RCC 7860 (cell line): Measurements from ENCODE around the gene ASGR1.

ENCODE experiments used
- DNase-seq: peaks from one replicate; pipeline ENCODE4 v3.0.0-alpha.2; 2015; ENCODE audit warnings: low spot score
- FAIRE-seq: peaks from 2 replicates; lab custom pipeline; 2012; peaks lifted over from hg19 to GRCh38; lab: Jason Lieb, UNC

Gene ASGR1, protein sequence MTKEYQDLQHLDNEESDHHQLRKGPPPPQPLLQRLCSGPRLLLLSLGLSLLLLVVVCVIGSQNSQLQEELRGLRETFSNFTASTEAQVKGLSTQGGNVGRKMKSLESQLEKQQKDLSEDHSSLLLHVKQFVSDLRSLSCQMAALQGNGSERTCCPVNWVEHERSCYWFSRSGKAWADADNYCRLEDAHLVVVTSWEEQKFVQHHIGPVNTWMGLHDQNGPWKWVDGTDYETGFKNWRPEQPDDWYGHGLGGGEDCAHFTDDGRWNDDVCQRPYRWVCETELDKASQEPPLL

DNA sequence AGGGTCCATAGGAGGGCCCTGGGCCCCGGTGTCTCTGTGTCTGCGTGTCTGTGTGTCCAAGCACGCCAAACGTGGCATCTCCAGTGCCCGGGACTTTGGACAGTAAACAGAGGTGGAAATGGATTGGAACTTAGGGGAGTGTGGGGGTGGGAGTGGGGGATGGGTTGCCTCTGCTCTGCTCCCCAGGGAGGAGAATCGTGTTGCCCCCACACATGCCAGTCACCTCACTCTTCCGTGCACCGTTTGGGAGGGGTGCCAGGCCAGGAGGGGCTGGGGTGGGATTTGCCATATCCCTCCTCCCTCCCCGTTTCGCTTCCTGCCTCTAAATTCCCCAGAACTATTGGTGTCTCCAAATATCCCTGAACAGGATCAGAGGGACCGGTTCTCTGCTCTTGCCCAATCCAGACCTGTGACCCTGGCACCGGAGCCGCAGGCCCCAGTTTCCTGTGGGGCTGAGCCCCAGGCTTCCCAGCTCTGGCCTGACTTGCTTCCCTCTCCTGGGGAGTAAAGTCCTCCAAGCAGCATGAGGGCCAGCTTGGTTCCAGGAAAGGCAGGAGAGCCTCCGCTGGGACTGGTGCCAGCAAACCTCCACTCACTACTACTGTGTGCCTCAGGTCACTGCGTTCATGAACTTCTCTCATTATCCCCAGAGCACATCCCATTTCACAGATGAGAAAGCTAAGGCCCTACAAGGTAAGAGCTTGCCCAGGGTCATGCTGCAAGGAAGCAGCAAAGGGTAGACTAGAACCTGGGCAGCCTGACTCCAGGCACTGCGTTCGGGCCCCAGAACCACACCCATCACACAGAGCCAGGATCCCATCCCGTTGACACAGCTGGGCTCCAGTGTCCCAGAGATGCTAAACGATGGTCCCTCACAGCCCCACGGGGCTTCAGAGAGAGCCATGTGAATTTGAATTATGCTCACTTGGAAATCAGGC, at the start of gene ASGR1:
Gene ASGR1, minus strand, starts transcription at position 54 of the 938 bp plus-strand sequence. CDS start 807 bp downstream, outside the sequence.
- DNase-seq (no peak), FAIRE-seq (no peak)

DNA sequence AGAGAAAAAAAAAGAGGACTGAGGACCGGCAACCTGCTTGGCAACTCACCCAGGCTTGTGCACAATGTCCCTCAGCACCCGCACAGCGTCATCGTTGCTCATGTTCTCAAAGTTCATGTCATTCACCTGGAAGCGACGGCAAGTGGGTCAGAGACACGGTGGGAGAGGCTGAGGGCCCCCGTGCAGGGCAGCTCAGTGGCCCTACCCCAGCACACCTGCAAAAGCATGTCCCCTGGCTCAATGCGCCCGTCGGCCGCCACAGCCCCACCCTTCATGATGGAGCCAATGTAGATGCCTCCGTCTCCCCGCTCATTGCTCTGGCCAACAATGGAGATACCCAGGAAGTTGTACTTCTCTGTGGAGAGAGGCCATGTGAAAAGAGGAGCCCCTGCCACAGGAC, 49.8 kb upstream of the ASGR1 start:
- FAIRE-seq (no peak), DNase-seq (no peak)

- FAIRE-seq (no peak), DNase-seq (no peak)
These were observed 47.8 kb upstream of the ASGR1 start for GRCh38 chr17:7226721-7227710.

DNA sequence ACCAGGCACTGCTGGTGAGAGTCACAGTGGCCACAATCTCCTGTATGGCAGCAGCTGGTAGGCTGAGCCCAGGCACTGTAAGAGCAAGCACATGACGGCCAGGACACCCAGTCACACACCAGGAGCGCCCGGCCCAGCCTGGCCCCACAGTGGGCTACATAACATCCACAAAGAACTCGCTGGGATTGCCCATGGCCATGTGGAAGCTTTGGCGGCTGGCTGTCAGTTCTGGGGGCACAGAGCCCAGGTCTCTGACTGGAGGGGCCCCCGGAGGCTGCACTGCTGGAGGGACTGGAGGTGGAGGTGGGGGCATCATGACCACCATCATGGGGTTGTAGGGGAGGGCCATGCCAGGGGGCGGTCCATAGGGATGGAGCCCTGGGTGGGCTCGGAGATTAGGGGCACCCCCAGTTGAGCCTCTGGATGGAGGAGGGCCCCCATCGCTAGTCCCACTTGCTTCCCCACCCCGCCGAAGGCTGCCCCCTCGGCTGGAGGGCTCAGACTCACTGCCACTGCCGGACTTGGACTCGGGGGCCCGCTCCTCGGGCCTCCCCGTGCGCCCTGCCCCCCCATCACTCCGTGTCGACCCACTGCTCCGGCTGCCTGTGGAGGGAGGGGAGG, 46.7 kb upstream of the ASGR1 start:
- FAIRE-seq (no peak), DNase-seq (no peak)

- no peak for FAIRE-seq
These were observed 45.5 kb upstream of the ASGR1 start for GRCh38 chr17:7224661-7225111.

GRCh38 chr17:7224110-7224509, 44.9 kb upstream of the ASGR1 start:
- DNase-seq (no peak), FAIRE-seq (no peak)

More at GRCh38 chr17:7224661-7225111, 45.5 kb upstream of the ASGR1 start:
- no peak for DNase-seq

DNA sequence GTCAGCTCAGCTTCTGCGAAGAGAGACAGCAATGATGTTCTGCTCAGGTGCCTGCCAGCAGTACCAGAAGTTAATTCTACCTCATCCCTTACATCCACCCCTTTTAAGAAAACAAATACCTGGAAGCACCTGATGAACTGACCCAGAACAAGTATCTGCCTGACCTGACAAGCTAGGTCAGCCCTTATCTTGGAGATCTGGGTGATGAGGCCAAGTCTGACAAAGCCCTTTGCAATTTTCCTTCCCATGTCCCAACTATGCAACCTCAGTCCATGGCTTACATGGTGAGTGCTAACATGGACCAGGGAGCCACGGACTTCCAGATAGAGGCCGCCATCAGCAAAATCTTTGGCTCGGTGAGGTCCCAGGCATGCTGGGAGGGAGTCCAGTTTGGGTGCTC, 44.2 kb upstream of the ASGR1 start:
- DNase-seq (no peak), FAIRE-seq (no peak)

DNA sequence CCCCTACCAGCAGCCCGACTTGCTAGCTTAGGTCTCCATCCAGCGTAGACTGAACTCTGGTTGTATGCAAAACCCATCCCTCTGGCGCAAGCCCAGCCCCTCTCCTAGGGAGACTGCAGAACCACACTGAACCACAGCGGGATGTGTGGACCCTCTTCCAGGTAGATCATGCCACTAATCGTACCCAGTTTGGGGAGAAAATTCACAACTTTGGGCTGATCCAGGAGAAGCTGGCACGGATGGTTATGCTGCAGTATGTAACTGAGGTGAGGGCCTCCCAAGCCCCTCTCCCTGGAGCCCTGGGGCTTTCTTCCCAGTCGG, 43.8 kb upstream of the ASGR1 start:
- DNase-seq: no peak
- FAIRE-seq: no peak

DNA sequence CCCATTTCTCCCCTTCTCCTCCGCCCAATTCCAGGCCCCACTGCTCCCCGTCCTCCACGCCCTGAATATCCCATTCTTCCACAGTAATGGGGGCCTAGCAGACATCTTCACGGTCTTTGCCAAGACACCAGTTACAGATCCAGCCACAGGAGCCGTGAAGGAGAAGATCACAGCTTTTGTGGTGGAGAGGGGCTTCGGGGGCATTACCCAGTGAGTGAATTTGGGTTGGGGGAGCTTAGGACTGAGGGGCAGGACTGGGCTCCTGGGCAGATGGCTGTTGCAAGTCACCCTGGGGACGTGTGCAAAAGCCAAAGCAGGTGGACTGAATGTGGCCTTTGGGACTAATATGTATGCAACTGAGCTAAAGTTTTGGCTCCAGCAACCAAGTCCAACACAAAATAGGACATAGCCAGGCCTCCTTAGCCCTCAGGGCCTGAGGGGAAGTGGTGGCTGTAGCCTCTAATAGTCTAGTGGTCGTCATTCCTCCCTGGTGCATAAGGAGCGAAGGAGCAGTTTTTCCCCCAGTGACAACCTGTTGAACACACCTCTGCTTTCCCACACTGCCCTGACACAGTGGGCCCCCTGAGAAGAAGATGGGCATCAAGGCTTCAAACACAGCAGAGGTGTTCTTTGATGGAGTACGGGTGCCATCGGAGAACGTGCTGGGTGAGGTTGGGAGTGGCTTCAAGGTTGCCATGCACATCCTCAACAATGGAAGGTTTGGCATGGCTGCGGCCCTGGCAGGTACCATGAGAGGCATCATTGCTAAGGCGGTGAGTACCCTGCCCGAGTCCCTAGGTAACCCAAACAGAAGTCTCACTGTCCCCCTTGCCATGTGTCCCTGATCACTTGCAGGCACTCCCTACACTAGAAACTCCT, 43.2 kb upstream of the ASGR1 start:
- FAIRE-seq (no peak), DNase-seq (no peak)

DNA sequence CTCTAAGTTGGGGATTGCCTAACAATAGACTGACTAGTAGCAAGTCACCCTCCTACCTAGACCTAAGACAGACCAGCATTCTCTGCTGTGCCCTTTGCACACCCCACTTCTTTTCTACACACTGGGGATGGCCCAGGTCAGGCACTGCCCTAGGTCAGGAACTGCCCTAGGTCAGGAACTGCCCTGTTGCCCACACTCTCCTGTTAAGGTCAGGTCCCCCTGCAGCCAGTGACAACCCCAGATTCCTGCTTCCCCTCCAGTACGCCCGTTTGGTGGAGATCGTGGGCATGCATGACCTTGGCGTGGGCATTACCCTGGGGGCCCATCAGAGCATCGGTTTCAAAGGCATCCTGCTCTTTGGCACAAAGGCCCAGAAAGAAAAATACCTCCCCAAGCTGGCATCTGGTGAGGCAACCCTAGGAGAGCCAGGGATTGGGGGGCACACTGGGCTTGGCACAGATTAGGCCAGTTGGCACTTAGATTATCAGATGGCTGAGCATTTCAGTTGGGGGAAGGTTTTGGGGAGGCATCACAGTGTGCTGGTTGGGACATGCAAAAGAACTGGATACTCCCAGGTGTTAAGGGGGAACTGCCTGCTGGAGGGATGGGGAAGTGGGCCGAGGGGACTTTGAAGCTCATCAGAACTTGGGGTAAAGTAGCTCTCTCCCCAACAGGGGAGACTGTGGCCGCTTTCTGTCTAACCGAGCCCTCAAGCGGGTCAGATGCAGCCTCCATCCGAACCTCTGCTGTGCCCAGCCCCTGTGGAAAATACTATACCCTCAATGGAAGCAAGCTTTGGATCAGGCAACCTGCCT, 42.3 kb upstream of the ASGR1 start:
- no peak for FAIRE-seq
- no peak for DNase-seq

DNA sequence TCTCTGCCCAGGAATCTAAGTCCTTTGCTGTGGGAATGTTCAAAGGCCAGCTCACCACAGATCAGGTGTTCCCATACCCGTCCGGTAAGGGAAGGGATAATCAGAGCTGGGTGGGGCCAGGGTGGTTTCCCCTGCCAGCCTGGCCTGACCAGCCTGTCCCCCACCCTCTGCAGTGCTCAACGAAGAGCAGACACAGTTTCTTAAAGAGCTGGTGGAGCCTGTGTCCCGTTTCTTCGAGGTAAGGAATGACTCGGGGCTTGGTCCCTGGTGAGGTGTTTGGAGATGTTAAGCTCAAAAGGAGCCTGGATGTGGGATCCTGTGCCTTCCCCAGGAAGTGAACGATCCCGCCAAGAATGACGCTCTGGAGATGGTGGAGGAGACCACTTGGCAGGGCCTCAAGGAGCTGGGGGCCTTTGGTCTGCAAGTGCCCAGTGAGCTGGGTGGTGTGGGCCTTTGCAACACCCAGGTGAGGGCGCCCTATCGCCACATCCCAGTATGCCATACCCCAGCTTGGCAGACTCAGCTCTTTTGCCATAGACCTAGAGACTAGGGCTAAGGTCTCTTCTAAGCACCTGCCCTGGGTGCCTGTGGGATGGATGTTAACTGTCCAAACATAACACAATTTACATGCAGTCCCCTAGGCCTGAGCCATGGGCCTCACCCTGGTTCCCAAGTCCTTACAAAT, 41.6 kb upstream of the ASGR1 start:
- DNase-seq (peak; percentile 36), FAIRE-seq (no peak)

GRCh38 chr17:7219812-7220592, 40.8 kb upstream of the ASGR1 start, which contains the start of the genes ACADVL and DLG4:
Gene ACADVL (plus strand): TSS chr17:7219938. CDS start chr17:7219985, 47 bp downstream.
Gene DLG4 (minus strand): TSS chr17:7219836.
- FAIRE-seq (no peak), DNase-seq (peak; percentile 68)

DNA sequence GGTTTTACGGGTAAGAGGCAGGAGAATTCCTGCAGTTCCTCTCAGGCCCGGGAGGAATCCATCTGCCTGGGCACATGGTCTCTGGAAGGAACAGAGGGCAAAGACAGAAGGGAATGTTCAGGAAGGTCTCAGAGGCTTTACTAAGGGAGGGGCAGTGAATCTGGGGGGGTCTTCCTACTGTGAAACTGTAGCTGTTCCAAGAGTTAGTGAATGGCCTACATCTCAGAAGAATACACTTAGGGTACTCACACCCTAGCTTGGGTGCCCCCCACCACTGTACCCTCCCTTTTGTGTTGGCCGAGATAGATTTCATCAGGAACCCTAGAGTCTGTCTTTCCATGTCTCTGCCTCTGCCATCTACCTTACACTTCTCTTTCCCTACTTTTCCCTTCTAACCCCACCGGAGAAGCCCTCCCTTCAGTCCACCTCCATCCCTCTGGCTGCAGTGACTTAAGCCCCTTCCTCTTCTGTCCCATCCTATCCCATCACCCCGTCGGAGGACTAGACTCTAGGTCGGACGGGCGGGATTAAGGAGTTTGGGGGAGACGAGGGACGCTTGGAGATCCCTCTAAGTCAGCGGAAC, 40.1 kb upstream of the ASGR1 start:
- FAIRE-seq: no peak
- no peak for DNase-seq

DNA sequence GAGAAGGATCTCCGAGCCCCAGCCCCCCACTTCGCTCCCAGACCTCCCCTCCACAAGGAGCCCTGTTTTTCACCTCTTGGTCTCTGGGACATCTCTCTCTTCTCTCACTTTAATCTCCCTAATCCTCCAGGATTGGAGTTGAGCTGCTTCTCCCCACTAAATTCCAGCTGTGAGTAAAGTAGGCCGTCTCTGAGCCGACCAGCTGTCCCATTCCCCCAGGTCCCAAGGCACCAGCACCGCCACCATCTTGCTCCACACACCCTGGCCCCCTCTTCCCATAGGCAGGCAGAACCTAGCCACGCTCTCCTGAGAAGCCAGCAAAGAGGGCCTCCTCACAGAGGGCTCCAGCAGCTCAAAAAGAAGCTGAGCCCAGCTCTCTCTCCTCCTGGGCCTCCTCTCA, 39.6 kb upstream of the ASGR1 start:
- no peak for DNase-seq
- no peak for FAIRE-seq

- no peak for FAIRE-seq
- no peak for DNase-seq
These were observed 39.0 kb upstream of the ASGR1 start for GRCh38 chr17:7218166-7218565.

DNA sequence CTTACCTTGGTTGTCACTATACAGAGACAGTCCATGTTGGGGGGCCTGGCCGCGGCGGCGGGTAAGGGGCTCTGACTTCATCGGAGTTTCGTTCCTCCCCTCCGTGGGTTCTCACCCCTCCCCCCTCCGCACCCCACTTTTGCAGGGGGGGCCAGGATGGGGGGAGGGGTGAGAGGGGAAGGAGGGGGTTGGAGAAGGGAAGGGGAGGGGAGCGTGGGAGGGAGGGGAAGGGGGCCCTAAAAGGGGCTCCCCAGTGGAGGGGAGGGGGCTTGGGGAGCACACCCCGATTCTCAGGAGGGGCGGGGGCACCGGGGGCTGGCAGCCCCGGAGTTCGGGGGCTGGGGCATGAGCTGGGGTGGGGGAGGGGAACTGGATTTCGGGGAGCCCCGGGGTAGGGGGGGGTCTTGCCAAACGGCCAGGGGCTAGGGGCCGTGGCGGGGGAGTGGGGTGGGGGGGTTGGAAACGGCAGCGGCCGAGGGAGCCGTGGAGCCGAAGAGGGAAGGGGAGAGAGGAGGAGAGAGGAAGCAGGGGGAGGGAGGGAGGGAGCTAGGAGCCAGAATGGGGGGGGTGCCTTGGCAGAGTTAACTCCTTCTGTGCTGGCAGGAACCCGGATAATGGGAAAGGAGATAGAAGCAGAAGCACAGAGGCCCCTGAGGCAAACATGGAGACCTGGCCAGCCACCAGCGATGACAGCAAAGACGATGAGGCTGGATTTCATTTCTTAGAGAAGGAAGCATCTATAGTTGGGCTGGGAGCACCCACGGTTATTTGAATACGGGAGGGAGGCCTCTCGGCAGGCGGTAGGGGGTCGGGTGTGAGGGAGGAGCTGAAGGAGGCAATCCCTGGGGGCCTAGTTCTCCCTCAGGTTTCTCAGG, 38.2 kb upstream of the ASGR1 start:
- DNase-seq: no peak
- no peak for FAIRE-seq
